HCT116 (cell line): Measurements from ENCODE around the gene TTR. TPM values are rescaled to one million over a fixed set of nuclear protein-coding genes. Genes with fewer than 3 reads are reported as not detected.

Experiments used
- ATAC-seq: fragments of 200-7000 bp; cut with Tn5 transposase; 2 replicates; pipeline ENCODE4 v1.9.1; 2020; ENCODE audit warnings: mild to moderate bottlenecking, moderate library complexity
- BruUV-seq: library from RNA; stranded (reverse); fragments of 400-500 nt; replicated peaks from 2 replicates; lab custom pipeline; 2021; lab: Mats Ljungman, UMichigan
- CTCF ChIA-PET: fragments of 300-600 bp; sonication (Branson Sonifier 250); formaldehyde crosslinking; loops from one replicate; lab custom pipeline; 2021; ENCODE audit warnings: antibody characterized with exemption; lab: Charles Lee
- POLR2A ChIA-PET: fragments of 300-600, 350-600 bp; sonication (Branson Sonifier 250); formaldehyde crosslinking; loops from one replicate; lab custom pipeline; 2021; ENCODE audit warnings: antibody characterized with exemption; lab: Charles Lee
- RAD21 ChIA-PET, 2 experiments: fragments of 300-600 bp; sonication (Branson Sonifier 250); formaldehyde crosslinking; loops; one replicate each; lab custom pipeline; 2023; ENCODE audit warnings: low total read pairs in 2 of 2; ENCODE audit not compliant: uncharacterized antibody in 2 of 2, unreplicated experiment in 2 of 2, low non-redundant PET in 1 of 2; lab: Charles Lee
- DNase-seq: peaks from one replicate; pipeline ENCODE4 v3.0.0-alpha.2; 2010; ENCODE audit warnings: low read depth, low spot score
- H2AFZ ChIP-seq: fragments of 200-600 bp; shearing (Covaris generic), sonication (generic); 2 replicates; pipeline ENCODE4 v1.6.1; 2017; ENCODE audit warnings: low read depth, mixed run types, mixed read lengths, antibody characterized with exemption, low read length; ENCODE audit not compliant: poor library complexity, severe bottlenecking
- H3K27ac ChIP-seq: 2 replicates; pipeline ENCODE4 v1.5.1; 2012; ENCODE audit warnings: low read depth, low read length
- H3K27me3 ChIP-seq: fragments of 200-600 bp; sonication (generic); 2 replicates; pipeline ENCODE4 v1.6.1; 2016; ENCODE audit warnings: mixed run types, low read length, mixed read lengths; ENCODE audit not compliant: insufficient read depth
- H3K36me3 ChIP-seq, 2 experiments: fragments of 200-500 bp in 1 of 2; fragments of 200-600 bp in 1 of 2; sonication (Bioruptor generic) in 1 of 2; sonication (generic) in 1 of 2; 2 replicates each; pipeline versions ENCODE4 v1.5.1 to v1.6.1; 2014 to 2016; ENCODE audit warnings: low read length in 2 of 2, inconsistent platforms in 1 of 2, mixed read lengths in 1 of 2, mixed run types in 1 of 2; ENCODE audit not compliant: insufficient read depth in 2 of 2, control insufficient read depth in 1 of 2
- H3K4me1 ChIP-seq, 2 experiments: fragments of 200-600 bp in 1 of 2; sonication (generic) in 1 of 2; 2 replicates each; pipeline versions ENCODE4 v1.5.1 to v1.6.1; 2012 to 2017; ENCODE audit warnings: low read length in 2 of 2, inconsistent platforms in 1 of 2, mild to moderate bottlenecking in 1 of 2, mixed read lengths in 1 of 2, mixed run types in 1 of 2, moderate library complexity in 1 of 2; ENCODE audit not compliant: insufficient read depth in 2 of 2, control insufficient read depth in 1 of 2
- H3K4me2 ChIP-seq: fragments of 200-600 bp; sonication (generic); 2 replicates; pipeline ENCODE4 v1.6.1; 2017; ENCODE audit warnings: mixed run types, low read length, mixed read lengths
- H3K4me3 ChIP-seq, 2 experiments: fragments of 200-600 bp in 1 of 2; sonication (generic) in 1 of 2; replicated peaks in 1 of 2; 2 replicates each; pipeline ENCODE4 v1.5.1; 2011 to 2016; ENCODE audit warnings: low read length in 2 of 2, control low read depth in 1 of 2, low read depth in 1 of 2, mild to moderate bottlenecking in 1 of 2, mixed read lengths in 1 of 2, mixed run types in 1 of 2
- H3K79me2 ChIP-seq: fragments of 200-600 bp; sonication (generic); 2 replicates; pipeline ENCODE4 v1.6.1; 2017; ENCODE audit warnings: mild to moderate bottlenecking, mixed run types, low read length, moderate library complexity, mixed read lengths; ENCODE audit not compliant: insufficient read depth
- H3K9ac ChIP-seq: fragments of 200-600 bp; sonication (generic); 2 replicates; pipeline ENCODE4 v1.6.1; 2016; ENCODE audit warnings: low read length, mixed read lengths
- H3K9me2 ChIP-seq: fragments of 200-600 bp; sonication (generic), shearing (Covaris generic); 2 replicates; pipeline ENCODE4 v1.6.1; 2017; ENCODE audit warnings: mixed run types, mild to moderate bottlenecking, moderate library complexity; ENCODE audit not compliant: insufficient read depth
- H3K9me3 ChIP-seq, 2 experiments: fragments of 200-500 bp in 1 of 2; fragments of 200-600 bp in 1 of 2; sonication (Bioruptor generic) in 1 of 2; sonication (generic) in 1 of 2; 2 replicates each; pipeline ENCODE4 v1.6.1; 2014 to 2017; ENCODE audit warnings: low read length in 2 of 2, mixed read lengths in 2 of 2, inconsistent platforms in 1 of 2, low read depth in 1 of 2, mild to moderate bottlenecking in 1 of 2, mixed run types in 1 of 2, moderate library complexity in 1 of 2; ENCODE audit not compliant: control insufficient read depth in 1 of 2, insufficient read depth in 1 of 2
- H4K20me1 ChIP-seq: fragments of 200-600 bp; sonication (generic), shearing (Covaris generic); 2 replicates; pipeline ENCODE4 v1.6.1; 2017; ENCODE audit warnings: mixed run types, mild to moderate bottlenecking, moderate library complexity; ENCODE audit not compliant: insufficient read depth
- CBX3 ChIP-seq: IDR thresholded peaks from 2 replicates; pipeline ENCODE4 v1.6.1; 2012; ENCODE audit warnings: low read depth
- EGR1 ChIP-seq: IDR thresholded peaks from 2 replicates; pipeline ENCODE4 v1.6.1; 2012; ENCODE audit warnings: low read depth
- RAD21 ChIP-seq: IDR thresholded peaks from 2 replicates; pipeline ENCODE4 v1.6.1; 2012; ENCODE audit warnings: low read depth, mild to moderate bottlenecking
- SRF ChIP-seq: IDR thresholded peaks from 2 replicates; pipeline ENCODE4 v1.6.1; 2012; ENCODE audit warnings: low read depth
- ZFX ChIP-seq: fragments of 450-650 bp; IDR thresholded peaks from 2 replicates; pipeline ENCODE4 v1.6.1; 2017
- ZNF274 ChIP-seq: fragments of 200-500 bp; sonication (Bioruptor generic); IDR thresholded peaks from 2 replicates; pipeline ENCODE4 v1.6.1; 2014; ENCODE audit warnings: mild to moderate bottlenecking, low read depth, low read length, inconsistent platforms
- intact Hi-C: fragments of 100-400 bp; cut with micrococcal nuclease; formaldehyde crosslinking; loops from 2 replicates; pipeline ENCODE4 v1.10.0; 2022
- total RNA-seq: library from RNA; stranded (reverse); gene quantifications from one replicate; pipeline ENCODE4 v1.2.1, GENCODE V29; 2021; ENCODE audit not compliant: unreplicated experiment
- TF ChIP-seq, protein P1 (sequence below), 3 experiments: fragments of 200-600 bp in 1 of 3; sonication (generic) in 1 of 3; IDR thresholded peaks in 2 of 3; conservative IDR thresholded peaks in 1 of 3; 2 replicates each; pipeline ENCODE4 v1.5.1; 2012 to 2017; ENCODE audit warnings: low read depth in 2 of 3, low read length in 2 of 3, antibody characterized with exemption in 1 of 3, borderline replicate concordance in 1 of 3, control low read depth in 1 of 3, mild to moderate bottlenecking in 1 of 3, mixed read lengths in 1 of 3, mixed run types in 1 of 3, moderate library complexity in 1 of 3; ENCODE audit not compliant: insufficient read depth in 1 of 3

Gene TTR
- total RNA-seq, 1 experiment from 2014 or later: 1.2 TPM

DNA sequence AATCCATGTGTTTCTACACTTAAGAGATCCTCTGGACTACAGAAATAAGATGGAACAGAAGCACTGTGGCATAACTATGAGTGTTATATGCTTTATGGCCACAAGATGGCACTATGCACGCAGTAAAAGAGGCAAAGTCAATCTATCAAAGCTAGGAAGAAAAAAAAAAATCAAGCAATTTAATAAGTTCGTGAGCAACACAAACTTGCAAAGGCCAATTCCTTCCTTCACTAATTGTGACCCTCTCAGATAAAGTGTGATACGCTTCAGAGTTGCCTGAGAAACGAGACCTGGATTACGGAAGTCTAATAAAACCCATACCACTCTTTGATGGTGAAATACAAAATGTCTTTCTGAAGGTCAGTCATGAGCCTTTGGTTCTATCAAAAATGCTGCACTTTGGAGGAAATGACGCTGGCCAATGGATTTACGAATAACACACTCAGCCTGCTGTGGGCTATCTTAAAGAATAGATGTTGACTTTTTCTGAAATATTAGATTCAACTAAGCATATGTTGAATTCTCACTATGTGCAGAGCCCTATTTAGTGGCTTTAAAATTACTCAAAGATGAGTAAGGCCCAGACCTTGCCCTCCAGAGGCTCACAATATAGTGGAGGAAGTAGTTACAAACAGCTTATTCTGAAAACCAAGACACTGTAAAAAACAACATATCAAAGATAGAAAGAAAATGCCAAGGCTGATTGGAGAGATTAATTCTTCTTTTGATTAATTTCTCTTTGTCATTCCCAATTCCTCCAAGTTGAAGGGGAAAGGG is 35.5 kb upstream of the TTR start:
- H3K4me3 ChIP-seq: no peak overlapping the region
- H3K79me2 ChIP-seq: no peaks in the 10 kb centered on the region
- peak overlapping the region; percentile 19 for H3K4me2 ChIP-seq
- ChIA-PET POLR2A (no interaction called here), RAD21 (interaction anchor here in 1 of 2 experiments (0.8 kb wide), 1 partner anchor 601 kb away, joined by 3 read pairs; no protein-coding TSS in a partner anchor), CTCF (interaction anchor here (0.5 to 1.6 kb wide), 14 partner anchors 11 to 601 kb away, joined by 3 to 9 read pairs (median 4); no protein-coding TSS in a partner anchor)
- intact Hi-C loops: loop anchor here (1.0 to 10.0 kb wide), 6 partner anchors 131 to 996 kb away; no protein-coding TSS in a partner anchor
- no peaks in the 10 kb centered on the region for H3K9me3 ChIP-seq
- no peak overlapping the region for H3K9ac ChIP-seq
- no peaks in the 10 kb centered on the region for H4K20me1 ChIP-seq
- no peak overlapping the region for H3K27ac ChIP-seq
- H3K27me3 ChIP-seq: no peaks in the 10 kb centered on the region
- DNase-seq: peak; percentile 71
- peak overlapping the region; percentile 75 for H2AFZ ChIP-seq
- H3K36me3 ChIP-seq: no peaks in the 10 kb centered on the region
- BruUV-seq: no TSS peak
- H3K4me1 ChIP-seq: no peaks in the 10 kb centered on the region; a peak in 1 of 4 replicates
- ATAC-seq: peak; percentile 75
- TF ChIP-seq SRF (no peak), CBX3 (0 out of 2 replicates have a peak, but pooled peaks have one; percentile 40), ZFX (no peak), RAD21 (peak; percentile 90), ZNF274 (no peak), EGR1 (0 out of 2 replicates have a peak, but pooled peaks have one; percentile 6)
- TF ChIP-seq, protein P1, sequence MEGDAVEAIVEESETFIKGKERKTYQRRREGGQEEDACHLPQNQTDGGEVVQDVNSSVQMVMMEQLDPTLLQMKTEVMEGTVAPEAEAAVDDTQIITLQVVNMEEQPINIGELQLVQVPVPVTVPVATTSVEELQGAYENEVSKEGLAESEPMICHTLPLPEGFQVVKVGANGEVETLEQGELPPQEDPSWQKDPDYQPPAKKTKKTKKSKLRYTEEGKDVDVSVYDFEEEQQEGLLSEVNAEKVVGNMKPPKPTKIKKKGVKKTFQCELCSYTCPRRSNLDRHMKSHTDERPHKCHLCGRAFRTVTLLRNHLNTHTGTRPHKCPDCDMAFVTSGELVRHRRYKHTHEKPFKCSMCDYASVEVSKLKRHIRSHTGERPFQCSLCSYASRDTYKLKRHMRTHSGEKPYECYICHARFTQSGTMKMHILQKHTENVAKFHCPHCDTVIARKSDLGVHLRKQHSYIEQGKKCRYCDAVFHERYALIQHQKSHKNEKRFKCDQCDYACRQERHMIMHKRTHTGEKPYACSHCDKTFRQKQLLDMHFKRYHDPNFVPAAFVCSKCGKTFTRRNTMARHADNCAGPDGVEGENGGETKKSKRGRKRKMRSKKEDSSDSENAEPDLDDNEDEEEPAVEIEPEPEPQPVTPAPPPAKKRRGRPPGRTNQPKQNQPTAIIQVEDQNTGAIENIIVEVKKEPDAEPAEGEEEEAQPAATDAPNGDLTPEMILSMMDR (IDR thresholded peaks at IDR 0.05 in 2 of 3, conservative IDR thresholded peaks at IDR 0.05 in 1 of 3; ENCODE audit: borderline replicate concordance in 1 of 3, insufficient read depth in 1 of 3, low read depth in 2 of 3, low read length in 2 of 3): peak; percentile 68 to 88 (median 86)
- H3K9me2 ChIP-seq: no peaks in the 10 kb centered on the region
